HG03025 (cell line): ENCODE measurements around the gene STX16.
"Not testable (repeated sequence)": the region's sequence is repeated elsewhere in the genome, so short reads cannot be mapped to it uniquely, and the experiment has no call there.

ENCODE experiments used
- ATAC-seq: cut with Tn5 transposase; IDR thresholded peaks from one replicate; pipeline ENCODE4 v1.9.1; 2021; ENCODE audit warnings: mild to moderate bottlenecking, moderate library complexity; ENCODE audit not compliant: unreplicated experiment, low FRiP score

Gene STX16

DNA sequence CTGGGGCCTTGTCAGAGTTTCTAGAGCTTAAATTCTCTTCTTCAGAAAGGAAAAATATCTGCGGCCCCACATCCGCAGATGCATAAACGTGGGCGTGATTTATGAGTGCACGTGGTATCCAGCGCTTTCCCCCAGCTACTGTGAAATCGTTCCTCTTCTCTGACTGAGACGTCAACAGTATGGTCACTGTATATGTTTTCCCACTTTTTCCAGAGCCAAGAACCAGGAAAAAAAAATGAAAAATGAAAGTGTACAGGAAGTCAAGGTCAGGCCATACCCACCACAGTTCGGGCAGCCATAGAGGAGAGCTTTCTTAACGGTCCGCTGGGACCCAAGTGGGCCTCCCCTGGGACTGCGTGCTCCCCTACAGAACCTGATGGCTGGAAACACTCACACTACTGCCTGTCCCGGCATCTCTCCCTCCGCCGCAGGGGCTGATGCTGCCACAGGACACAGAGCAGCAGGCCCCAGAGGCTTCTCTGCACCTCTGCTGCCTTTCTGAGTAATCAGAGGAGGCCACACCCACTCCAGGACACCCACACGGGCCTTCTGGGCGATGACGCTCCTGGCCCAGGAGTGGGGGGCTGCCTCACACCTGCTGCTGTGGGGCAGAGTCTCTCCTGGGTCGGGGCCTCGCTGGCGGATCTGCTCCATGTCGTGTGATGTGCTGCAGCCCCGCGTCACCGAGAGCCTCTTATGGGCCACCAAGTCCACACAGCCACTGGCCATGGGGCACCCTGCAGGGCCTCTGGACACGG, 16.4 kb upstream of the STX16 start:
- no peak for ATAC-seq

DNA sequence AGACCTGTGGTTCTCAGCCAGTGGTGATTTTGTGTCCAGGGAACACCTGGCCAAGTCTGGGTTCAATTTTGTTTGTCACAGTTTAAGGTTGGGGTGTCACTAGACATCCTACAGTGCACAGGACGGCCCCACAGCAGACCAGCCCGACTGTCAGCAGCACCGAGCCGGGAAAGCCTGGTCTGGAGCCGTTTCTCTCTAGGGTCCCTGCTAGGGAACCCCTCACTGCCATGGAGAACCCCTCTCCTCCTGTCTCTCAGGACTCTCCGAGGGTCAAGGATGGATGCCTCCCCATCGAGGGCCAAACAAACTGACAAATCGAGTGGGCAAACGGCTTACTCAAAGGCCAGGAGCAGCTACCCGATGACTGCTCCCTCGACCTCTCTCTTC, 15.8 kb upstream of the STX16 start:
- no peak for ATAC-seq

DNA sequence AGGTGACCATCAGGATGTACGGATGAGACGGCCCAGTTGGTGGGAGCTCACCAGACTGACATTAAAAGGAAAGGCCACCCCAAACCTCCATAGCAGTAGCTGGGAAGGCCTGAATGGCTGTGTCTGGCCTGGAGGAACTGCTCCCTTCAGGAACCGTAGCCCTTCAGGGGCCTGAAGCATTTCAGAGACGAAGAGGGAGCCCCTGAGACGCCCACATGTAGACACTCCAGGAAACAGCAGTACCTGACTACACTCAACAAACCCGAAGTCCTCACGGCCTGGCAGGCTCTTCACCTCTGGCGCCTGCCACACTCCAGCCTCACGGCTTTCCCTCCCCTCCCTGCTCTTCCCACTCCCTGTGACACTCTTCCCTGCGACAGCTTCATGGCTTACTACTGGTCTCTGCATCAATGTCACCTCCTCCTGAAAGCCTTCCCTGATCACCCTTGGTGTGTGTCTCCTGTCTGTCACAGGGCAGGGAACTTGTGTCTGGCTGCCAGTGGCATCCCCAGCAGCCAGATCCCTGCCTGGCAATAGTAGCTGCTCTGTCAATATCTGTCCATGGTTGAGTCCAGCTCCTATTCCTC, 14.6 kb upstream of the STX16 start:
- ATAC-seq, result no peak

DNA sequence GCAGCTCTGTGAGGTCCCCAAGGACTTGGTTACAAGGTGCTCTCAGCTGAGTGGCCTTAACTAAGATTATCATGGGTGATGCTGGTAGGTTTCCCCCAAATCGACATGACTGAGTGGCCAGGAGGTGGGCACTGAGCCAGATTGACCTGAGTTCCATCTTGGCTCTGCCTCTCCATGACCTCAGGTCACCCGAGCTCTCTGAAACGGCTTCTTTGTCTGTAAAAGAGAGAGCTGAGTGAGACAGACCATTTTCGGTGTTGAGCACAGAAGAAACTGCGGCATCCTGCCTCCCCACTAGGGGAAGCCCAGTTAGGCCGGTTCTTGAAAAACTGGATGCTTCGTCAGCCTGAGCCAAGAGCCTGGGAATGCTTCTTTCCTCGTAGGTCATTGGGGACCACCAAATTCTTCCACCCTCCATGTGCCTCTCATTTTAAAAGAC, 14.1 kb upstream of the STX16 start:
- no peak for ATAC-seq

DNA sequence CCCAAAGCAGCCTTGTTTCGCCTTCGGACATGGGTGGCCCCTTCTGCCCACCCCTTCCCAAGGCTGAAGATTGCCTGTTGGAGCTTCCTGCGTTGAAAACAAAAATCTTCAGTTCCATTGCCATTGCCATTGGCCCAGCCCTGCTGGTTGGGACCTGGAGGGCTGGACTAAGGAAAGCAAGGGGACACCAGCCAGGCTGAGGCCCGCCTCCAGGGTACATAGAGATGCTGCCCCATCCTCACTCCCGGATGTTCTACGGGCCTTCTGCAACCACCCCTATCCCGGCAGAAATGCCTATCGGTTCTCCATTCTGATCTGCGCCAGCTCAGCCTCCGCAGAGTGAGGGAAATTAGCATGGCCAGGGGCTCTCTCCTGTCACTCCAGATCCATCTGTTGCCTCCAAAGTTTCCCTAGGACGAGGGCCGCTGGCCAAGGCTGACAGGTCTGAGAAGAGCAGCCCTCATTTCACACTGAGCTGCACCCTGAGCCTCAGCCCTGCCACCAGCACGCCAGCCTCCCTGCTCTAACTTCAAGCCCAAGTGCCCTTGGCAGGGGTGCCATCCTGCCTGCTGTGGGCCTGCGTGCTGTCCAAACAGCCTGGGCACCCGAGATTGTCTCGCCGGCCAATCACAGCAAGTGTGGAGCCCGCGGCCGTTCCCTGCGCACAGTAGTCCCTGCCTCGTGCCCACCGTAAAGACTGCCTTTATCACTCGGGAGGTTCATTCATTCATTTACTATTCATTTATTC, 13.4 kb upstream of the STX16 start:
- ATAC-seq, result no peak

DNA sequence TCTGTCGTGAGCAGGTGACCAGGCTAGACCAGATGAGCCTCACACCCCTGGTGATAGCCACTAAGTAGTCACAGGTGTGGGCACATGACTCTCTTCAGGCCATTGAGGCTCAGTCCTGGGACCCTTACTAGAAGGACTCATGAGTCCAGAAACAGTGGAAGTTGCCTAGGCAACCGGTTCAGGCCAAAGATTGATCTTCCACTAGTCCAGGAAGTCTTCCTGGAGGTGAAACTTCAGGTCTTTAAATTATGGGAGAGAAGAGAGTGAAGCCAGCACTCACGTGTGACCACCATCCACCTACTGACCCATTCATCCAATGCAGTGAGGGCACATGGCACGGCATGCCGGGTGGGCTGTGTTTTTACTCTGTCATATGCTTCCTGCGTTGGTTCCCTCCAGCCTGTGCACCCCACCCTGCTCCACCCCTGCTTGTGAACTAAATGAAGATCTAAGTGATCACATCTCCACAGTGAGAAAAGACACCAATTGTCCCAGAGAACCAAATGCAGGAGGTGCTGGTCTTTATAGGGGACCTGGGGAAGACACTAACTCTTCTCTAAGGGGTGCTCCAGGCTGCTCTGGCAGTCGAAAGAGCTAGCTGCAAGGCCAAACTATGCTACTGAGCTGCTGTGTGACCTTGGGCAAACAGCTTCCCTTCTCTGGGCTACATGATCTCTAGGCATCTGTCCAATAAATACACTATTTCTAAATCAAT, 12.5 kb upstream of the STX16 start:
- no peak for ATAC-seq

DNA sequence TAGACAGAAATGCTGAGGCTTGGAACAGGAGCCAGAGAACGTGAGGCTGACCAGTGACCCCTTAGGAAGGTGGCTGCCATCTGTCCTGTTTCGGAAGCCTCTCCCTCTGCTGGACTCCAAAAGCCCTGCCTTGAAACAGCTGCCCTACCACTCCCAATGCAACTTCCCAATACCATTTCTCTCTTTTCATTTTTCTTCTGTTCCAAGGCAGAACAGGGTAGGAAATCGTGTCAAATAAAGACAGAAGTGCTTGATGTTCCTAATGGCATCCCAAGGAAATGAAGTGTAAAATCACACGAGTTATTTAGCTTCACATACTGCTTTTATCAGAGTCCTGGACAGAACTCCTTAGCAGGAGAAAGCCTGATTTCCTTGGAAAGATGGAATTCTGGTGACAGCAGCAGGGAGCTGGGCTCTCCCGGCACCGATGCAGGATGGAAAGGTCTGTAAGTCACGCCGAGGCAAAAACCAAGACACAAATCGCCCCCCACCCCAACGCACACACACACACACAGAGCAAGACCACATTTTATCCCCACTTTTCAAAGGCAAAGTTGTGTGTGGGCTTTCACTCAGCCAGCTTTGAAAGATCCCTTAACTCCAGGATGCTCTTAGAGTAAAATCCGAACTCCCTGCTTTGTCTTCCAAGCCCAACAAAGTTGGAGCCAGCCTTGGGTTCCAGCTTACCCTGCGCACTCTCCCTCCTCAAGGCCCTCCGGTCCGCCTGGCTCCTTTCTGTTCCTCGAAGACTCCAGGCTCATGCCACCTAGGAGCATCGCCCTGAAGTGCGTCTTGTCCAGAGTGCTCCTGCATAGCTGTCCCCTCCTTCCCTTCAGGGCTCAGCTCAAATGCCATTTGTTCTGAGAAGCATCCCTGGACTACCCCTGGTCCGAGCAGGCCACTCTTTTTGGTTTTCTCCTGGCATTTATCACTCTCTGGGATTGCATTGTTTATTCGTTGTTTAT, 11.6 kb upstream of the STX16 start:
- ATAC-seq, result no peak

DNA sequence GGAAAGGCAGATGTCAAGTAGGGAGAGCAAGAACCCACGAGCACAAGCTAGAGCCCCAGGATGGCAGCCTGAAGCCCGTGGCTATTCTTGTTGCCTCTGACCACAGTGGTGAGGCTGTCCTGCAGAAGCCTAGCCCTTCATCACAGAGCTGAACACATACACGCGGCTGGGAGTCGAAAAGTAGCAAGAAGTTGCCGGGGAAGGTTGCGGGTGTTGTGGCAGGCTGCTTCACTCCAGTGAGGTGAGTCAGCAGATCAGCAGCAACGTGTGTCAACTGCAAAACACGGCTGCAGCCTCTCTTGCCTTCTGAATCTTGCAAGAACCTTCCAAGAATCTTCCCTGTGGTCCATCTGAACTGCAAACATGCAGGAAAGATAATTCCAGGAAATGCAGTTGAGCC, 10.6 kb upstream of the STX16 start:
- ATAC-seq, result no peak

DNA sequence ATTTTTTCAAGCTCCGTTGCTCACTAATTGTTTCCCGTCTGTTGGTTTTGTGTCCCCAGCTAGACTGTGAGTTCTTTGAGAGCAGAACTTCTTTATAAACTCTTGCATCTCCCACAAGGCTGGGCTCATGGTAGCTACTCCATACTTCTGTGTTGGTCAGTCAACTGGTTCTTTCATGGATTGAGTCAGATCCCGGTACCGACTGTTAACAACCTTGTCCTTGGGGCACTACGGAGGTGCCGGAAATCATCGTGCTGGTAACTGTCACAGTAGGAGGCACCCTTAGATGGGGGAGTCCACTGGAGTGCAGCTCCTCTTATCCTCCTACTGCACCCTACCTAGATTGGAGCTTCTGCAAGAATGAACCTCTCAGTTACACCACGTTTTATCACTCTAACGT, 8.6 kb upstream of the STX16 start:
- ATAC-seq, result no peak

DNA sequence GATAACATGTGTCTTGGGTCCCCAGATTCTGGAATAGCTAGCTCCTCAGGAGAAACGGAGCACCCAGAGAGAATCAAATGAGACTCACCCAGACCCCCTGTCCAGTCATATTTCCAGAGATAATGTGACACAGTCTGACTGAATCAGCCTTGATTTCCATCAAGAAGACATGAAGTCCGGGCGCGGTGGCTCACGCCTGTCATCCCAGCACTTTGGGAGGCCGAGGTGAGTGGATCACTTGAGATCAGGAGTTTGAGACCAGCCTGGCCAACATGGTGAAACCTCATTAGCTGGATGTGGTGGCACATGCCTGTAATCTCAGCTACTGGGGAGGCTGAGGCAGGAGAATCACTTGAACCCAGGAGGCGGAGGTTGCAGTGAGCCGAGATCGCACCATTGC, 8.2 kb upstream of the STX16 start:
- not testable (repeated sequence) for ATAC-seq

DNA sequence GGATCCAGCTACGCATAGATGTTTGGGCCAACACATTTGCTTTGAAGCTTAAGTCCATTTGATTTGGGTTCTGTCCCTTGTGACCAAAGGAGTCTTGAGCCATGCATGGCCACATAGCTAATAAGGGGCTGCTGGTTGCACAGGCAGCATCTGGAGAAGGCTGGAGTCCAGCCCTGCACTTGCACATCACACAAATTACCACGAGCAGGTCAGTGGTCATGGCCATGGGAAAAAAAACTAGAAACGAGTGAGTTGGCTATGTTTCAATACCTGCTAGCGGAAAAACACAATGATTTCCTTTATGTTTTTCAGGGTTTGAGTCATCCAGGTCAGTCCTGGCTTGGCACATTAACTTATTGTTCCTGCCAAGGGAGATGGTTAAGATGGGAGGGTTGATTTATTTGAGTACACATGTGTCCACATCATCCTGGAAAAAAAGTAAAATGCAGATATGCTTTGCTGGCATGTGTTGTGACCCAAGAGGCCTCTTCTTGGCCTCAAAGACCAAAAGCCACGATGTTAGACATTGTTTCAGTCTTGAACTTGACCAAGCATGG, 5.6 kb upstream of the STX16 start:
- no peak for ATAC-seq

DNA sequence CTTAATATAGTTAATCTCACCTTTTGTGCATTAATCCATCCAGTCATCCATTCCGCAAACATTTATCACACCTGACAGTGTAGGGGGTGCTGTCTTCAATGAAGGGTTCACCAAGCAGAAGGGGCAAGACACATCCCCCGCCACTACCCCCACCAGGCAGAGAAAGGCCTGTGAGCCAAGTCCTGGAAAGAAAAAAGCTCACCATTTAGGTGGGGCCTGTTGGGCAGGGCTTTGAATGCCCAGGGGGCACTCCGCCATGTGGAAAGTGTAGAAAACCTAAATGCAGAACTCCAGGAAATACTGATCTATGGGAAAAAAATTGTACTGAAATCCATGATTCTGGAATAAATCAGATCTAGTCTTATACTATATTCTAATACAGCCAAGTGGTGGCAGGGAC, 4.8 kb upstream of the STX16 start:
- ATAC-seq, result no peak

DNA sequence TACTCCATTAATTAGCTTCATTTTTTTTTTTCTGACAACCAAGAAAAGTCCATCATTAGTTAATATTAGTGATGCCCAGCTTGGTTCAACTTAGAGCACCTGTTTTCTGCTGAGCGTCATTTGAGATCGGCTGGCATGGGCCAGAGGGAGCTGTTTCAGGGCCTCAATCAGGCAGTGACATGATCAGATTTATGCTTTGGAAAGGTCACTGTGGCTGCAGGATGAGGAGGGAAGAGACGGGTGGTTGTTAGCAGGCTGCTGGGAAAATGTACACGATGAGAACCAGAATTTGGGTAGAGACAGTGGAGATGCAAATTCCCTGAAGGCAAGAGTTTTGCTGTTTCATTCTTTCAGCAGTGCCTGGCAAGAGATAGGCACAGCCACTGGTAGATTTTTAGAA, 4.4 kb upstream of the STX16 start:
- no peak for ATAC-seq

DNA sequence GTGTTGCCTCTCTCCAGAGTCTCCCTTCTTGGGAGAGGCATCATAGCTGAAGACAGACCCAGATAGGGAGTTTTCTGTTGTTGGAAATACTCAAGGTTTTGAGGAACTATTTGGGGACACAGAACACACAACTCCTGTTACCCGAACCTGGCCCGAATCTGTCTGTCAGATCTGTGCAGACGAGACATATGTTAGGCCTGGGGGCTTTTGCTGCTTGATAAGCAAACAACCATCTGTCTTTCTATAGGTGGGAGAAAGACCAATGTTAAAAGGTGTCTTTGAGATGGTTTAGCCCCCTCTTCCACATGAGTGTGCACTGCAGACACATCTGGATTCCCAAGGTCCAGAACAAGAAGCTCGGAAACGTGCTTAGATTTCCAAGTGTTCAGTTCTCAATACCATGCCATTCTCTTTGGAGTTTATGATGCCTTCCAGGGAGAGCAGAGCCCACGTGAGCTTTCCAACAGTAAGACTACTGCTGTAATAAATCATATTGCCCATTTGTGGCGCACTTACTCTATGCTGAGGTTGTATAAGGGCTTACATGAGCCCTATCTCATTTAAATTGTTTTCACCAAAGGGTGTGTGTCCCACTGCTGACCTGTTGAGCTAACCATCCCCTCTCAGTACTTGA, 3.8 kb upstream of the STX16 start:
- no peak for ATAC-seq

DNA sequence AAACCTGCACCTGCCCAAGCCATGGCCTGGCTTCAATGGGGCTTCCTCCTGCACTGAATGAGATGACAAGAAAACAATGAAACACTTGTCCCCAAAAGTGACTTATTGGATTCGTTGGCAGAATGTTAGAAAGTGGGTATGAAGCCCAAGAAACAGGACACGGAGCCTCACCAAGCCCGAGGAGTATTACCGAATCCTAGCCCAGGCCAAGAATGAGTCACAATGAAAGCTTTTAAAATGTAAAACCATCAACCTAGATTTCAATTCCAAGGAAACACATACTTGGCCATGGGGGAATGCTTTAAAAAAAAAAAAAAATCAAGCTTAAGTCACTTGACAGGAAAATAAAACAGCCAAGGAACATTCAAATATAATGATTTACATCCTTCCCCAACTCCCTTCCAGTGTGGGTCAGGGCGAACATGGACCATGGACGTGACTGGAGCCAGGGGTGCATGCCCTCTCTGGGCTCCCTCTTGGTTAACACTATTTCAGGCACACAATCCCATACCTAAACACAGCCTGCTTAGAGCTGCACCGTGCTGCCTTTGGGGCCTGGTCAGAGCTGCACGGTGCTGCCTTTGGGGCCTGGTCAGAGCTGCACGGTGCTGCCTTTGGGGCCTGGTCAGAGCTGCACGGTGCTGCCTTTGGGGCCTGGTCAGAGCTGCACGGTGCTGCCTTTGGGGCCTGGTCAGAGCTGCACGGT, 3.1 kb upstream of the STX16 start:
- no peak for ATAC-seq

DNA sequence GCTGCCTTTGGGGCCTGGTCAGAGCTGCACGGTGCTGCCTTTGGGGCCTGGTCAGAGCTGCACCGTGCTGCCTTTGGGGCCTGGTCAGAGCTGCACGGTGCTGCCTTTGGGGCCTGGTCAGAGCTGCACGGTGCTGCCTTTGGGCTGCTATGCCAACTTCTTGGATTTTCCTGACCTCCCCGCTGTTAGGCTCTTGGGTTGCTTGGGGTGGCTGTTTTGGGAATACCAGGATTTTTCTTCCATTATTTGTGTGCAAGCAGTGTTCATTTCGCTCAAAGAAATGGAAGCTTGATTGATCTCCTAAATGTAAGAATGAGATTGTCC, 2.6 kb upstream of the STX16 start:
- not testable (repeated sequence) for ATAC-seq

DNA sequence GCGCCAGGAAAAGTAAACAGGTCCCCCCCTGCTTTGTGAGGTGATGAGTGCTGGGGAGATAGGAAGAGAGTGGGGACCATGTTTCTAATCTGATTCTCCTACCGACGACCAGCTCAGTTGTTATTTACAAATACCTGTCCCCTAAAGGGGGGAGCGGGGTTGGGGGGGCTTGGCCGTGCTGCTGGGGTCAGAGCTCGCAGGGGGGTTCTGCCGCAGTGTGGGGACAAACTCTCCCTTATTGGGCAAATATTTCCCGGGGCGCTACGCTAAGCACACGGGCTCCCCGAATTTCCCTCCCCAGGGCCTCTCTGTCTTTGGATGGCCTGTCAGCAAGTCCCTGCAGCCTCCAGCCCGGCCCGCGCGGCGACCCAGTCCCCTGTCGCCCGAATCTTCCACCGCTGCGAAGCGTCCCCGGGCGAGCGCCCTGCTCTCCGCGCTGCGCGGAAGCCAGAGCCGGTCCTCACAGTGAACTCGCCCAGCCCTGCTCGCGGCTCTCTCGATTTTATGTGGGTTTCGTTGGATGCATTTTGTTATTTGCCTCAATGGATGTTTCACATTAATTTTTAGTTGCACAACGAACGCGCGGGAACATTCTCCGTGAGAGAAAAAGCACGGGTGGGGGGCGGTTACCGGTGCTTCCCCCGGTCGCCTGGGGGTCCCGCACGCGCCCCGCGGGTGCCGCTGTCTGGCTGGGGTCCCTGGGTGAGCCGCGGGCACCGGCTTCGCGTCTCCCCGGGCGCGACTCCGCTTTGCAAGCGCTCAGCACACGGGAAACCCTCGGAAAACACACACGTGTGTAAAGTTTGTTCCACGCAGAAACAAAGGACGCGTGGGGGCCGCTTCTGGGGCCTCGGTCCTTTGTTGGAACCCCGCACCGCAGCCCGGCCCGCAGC, 1.5 kb upstream of the STX16 start:
- no peak for ATAC-seq
